Esophagus squamous epithelium (tissue), 5 donors: ENCODE results near the gene CCND1. TPM values are rescaled to one million over a fixed set of nuclear protein-coding genes. Genes with fewer than 3 reads are reported as not detected.

Experiments used
- DNase-seq: peaks from one replicate; lab custom pipeline; 2025; lab: John Stamatoyannopoulos, UW
- H3K27ac ChIP-seq, 4 donors: fragments of 200-600 bp; sonication (generic); one replicate each; pipeline ENCODE4 v1.5.1; 2016 to 2019; ENCODE audit warnings: mild to moderate bottlenecking in 1 of 4
- H3K27me3 ChIP-seq, 4 donors: fragments of 200-600 bp; sonication (generic); 1 replicate in 3 of 4; 2 replicates in 1 of 4; pipeline versions ENCODE4 v1.5.1 to v1.6.0; 2017 to 2021; ENCODE audit warnings: antibody characterized with exemption in 1 of 4
- H3K36me3 ChIP-seq, 3 donors: fragments of 200-600 bp; sonication (generic); one replicate each; pipeline ENCODE4 v1.5.1; 2016 to 2019
- H3K4me1 ChIP-seq, 3 donors: fragments of 200-600 bp; sonication (generic); one replicate each; pipeline ENCODE4 v1.5.1; 2017 to 2019
- H3K4me3 ChIP-seq, 4 donors: fragments of 200-600 bp; sonication (generic); 1 replicate in 3 of 4; 2 replicates in 1 of 4; pipeline ENCODE4 v1.5.1; 2016 to 2019; ENCODE audit warnings: mild to moderate bottlenecking in 2 of 4, moderate library complexity in 1 of 4
- H3K9me3 ChIP-seq, 3 donors: fragments of 200-600 bp; sonication (generic); one replicate each; pipeline ENCODE4 v1.5.1; 2016 to 2019
- POLR2A ChIP-seq, 4 donors: fragments of 450-650 bp; IDR thresholded peaks; one replicate each; pipeline ENCODE4 v1.6.1; 2017; ENCODE audit warnings: antibody characterized with exemption in 4 of 4, mild to moderate bottlenecking in 4 of 4, moderate library complexity in 3 of 4
- WGBS, 2 donors: methylation state at CpG; one replicate each; pipeline ENCODE4 v1.1.5; 2018; 5-methylcytosine and 5-hydroxymethylcytosine counted together
- intact Hi-C: fragments of 100-400 bp; cut with DNase I; formaldehyde crosslinking; loops from one replicate; pipeline ENCODE4 v1.15.0; 2022
- total RNA-seq, 4 donors: library from RNA; depleted of rRNA; stranded (reverse); fragments of >200 nt; gene quantifications; one replicate each; pipeline ENCODE4 v1.1.0, GENCODE V29; 2016
- TF ChIP-seq, protein P1 (sequence below), 6 experiments: fragments of 450-650 bp in 4 of 6; fragments of 200-600 bp in 2 of 6; sonication (generic) in 2 of 6; IDR thresholded peaks; one replicate each; pipeline ENCODE4 v1.5.1; 2016 to 2019; ENCODE audit warnings: antibody characterized with exemption in 6 of 6, mild to moderate bottlenecking in 4 of 6, moderate library complexity in 4 of 6
- donor health status: DM: yes; HTN: yes; CAD: no.

Gene CCND1
- total RNA-seq, 4 donors from 2014 or later = 64.1 to 216 (median 145) TPM

DNA sequence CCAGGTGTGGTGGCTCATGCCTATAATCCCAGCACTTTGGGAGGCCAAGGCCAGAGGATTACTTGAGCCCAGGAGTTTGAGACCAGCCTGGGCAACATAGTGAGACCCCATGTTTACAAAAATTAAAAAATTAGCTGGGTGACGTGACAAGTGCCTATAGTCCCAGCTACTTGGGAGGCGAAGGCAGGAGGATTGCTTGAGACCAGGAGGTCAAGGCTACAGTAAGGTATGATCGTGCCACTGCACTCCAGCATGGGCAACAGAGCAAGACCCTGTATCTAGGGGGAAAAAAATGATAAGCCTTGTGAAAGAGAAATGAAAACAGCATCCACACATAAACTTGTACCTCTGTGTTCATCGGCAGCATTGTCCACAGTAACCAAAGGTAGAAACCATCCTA lies 8.1 kb upstream of the CCND1 start:
- intact Hi-C loops = no loop called here
- Histone ChIP-seq H3K4me1 (peaks cover 18 to 22% (median 20%) of the 10 kb centered on the region in 3 donors), H3K4me3 (no peak overlapping the region), H3K27me3 (peaks cover 0 to 26% (median 0%) of the 10 kb centered on the region in 4 donors), H3K27ac (no peak overlapping the region), H3K36me3 (no peaks in the 10 kb centered on the region), H3K9me3 (peaks cover 0 to 8% (median 0%) of the 10 kb centered on the region in 3 donors)
- WGBS, 2 donors = 94 to 98% methylated on average over 4 of the region's 4 CpGs
- DNase-seq = no peak
- TF ChIP-seq, protein P1, sequence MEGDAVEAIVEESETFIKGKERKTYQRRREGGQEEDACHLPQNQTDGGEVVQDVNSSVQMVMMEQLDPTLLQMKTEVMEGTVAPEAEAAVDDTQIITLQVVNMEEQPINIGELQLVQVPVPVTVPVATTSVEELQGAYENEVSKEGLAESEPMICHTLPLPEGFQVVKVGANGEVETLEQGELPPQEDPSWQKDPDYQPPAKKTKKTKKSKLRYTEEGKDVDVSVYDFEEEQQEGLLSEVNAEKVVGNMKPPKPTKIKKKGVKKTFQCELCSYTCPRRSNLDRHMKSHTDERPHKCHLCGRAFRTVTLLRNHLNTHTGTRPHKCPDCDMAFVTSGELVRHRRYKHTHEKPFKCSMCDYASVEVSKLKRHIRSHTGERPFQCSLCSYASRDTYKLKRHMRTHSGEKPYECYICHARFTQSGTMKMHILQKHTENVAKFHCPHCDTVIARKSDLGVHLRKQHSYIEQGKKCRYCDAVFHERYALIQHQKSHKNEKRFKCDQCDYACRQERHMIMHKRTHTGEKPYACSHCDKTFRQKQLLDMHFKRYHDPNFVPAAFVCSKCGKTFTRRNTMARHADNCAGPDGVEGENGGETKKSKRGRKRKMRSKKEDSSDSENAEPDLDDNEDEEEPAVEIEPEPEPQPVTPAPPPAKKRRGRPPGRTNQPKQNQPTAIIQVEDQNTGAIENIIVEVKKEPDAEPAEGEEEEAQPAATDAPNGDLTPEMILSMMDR (IDR thresholded peaks at IDR 0.05) = no peak
- TF ChIP-seq POLR2A (IDR thresholded peaks at IDR 0.05) = no peak

DNA sequence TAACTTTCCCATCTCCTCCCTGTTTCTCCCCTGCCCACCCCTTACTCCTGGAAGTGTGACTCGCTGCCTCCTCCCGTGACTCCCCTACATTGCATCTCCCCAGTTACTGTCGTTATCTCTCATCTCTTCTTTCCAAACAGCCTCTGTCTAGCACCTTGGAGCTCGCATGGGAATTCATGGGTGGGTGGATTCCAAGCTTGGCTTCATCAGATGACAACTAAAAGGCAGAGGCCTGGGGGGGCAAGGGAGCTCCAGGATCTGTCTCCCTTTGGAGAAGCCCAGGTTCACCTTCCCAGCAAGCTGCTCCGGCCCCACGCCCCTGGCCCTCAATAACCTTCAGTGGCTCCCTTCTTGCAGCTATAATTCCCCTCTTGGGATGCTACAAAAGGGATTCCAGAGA lies 6.9 kb upstream of the CCND1 start:
- no peak overlapping the region for H3K27ac ChIP-seq
- peaks cover 0 to 35% (median 0%) of the 10 kb centered on the region in 4 donors for H3K27me3 ChIP-seq
- H3K4me1 ChIP-seq = peaks cover 25 to 33% (median 28%) of the 10 kb centered on the region in 3 donors
- peaks cover 0 to 8% (median 0%) of the 10 kb centered on the region in 3 donors for H3K9me3 ChIP-seq
- no peaks in the 10 kb centered on the region for H3K36me3 ChIP-seq
- H3K4me3 ChIP-seq = no peak overlapping the region
- intact Hi-C loops = no loop called here
- WGBS, 2 donors = 81 to 83% methylated on average over 4 to 5 of the region's 6 CpGs
- no peak for TF ChIP-seq POLR2A (IDR thresholded peaks at IDR 0.05)
- TF ChIP-seq, protein P1 (IDR thresholded peaks at IDR 0.05) = no peak
- DNase-seq = no peak

DNA sequence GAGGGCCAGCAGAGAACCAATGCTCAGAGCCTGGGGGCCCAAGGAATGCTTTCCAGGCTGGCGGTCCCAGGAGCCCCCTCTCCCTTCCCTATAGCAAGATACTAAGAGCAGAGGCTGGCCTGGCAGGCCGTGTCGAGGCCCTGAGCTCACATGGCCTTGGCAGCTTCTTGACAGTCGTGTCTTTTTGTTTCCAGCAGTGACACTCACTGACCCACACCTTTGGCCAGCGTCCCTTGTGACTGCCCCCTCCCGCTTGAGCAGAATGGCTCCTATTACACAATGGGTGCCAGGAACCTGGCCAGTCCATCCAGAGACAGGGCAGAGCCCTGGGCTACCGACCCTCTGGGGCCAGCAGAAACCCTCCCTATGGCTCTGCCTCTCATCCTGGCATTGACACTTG lies 6.4 kb upstream of the CCND1 start:
- H3K36me3 ChIP-seq = no peaks in the 10 kb centered on the region
- H3K4me3 ChIP-seq = no peak overlapping the region
- WGBS, 2 donors = 72 to 92% methylated on average over 5 to 7 of the region's 7 CpGs
- peaks cover 0 to 40% (median 0%) of the 10 kb centered on the region in 4 donors for H3K27me3 ChIP-seq
- no peak overlapping the region for H3K27ac ChIP-seq
- TF ChIP-seq, protein P1 (IDR thresholded peaks at IDR 0.05) = no peak
- no peak for TF ChIP-seq POLR2A (IDR thresholded peaks at IDR 0.05)
- peaks cover 0 to 4% (median 0%) of the 10 kb centered on the region in 3 donors for H3K9me3 ChIP-seq
- no peak for DNase-seq
- intact Hi-C loops = no loop called here
- peaks cover 30 to 38% (median 32%) of the 10 kb centered on the region in 3 donors for H3K4me1 ChIP-seq

DNA sequence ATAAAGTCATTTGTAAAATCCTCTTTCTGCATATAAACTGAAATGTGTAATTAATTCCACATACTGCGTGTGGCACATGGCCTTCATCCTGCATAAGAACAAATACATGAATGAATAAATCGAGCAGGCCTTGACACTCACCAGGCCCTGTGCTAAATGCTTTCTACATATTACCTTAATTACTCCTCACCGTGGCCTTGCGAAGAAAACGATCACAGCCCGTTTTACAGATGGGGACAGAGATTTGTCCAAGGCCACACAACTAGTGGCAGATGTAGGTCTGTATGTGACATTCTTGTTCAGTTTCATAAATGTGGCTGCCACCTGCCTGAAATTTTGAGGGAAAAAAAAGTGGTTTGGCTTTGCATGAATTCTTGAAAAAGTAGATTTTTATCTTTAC lies 5.8 kb upstream of the CCND1 start:
- Histone ChIP-seq H3K27me3 (peaks cover 0 to 44% (median 0%) of the 10 kb centered on the region in 4 donors), H3K9me3 (peaks cover 0 to under 1% (median 0%) of the 10 kb centered on the region in 3 donors), H3K27ac (no peak overlapping the region), H3K36me3 (no peaks in the 10 kb centered on the region), H3K4me3 (no peak overlapping the region), H3K4me1 (peaks cover 30 to 45% (median 33%) of the 10 kb centered on the region in 3 donors)
- 85 to 89% methylated on average over 6 of the region's 6 CpGs for WGBS, 2 donors
- intact Hi-C loops = no loop called here
- no peak for DNase-seq
- TF ChIP-seq POLR2A (IDR thresholded peaks at IDR 0.05) = no peak
- TF ChIP-seq, protein P1 (IDR thresholded peaks at IDR 0.05) = no peak

DNA sequence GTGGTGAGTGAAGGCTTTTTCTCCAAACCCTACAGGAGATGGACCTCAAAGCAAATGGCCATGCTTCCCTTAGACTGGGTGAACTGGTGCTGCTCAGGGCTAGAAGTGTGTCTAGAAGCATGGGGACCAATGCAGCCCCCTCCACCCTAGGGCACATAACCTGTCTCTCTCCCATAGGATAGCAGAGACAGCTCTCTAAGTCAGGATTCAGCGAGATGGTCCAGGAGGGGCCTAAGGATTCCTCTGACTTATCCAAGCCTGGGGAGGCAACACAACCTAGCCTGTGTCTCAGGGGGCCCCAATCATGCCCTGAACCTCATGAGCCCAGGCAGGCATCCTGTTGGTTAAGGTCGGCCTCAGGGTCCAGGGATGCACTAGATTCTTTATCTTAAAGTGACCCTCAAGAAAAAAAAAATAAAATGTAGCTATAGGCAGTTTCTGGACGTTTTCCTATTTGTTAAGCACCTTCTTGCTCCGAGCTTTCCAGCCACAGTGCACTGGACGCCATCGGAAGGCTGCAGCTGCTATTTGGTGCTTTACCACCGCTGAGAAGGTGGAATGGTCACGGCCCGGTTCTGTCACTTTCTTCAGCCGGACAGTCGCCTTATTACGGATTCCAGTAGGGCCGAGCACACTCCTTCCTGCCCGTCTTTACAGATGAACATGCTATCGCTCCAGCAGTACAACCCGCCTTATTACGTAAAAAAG lies 5.0 kb upstream of the CCND1 start:
- Histone ChIP-seq H3K36me3 (no peaks in the 10 kb centered on the region), H3K9me3 (no peaks in the 10 kb centered on the region), H3K27ac (peak overlapping the region in 1 of 4 donors; percentile 93), H3K27me3 (peaks cover 0 to 52% (median 0%) of the 10 kb centered on the region in 4 donors), H3K4me3 (peak overlapping the region; percentile 42 to 84 (median 82)), H3K4me1 (peaks cover 33 to 52% (median 36%) of the 10 kb centered on the region in 3 donors)
- intact Hi-C loops = no loop called here
- WGBS, 2 donors = 34 to 36% methylated on average over 9 to 16 of the region's 17 CpGs
- TF ChIP-seq, protein P1 (IDR thresholded peaks at IDR 0.05) = no peak
- no peak for TF ChIP-seq POLR2A (IDR thresholded peaks at IDR 0.05)
- no peak for DNase-seq
